H1 (cell line): ENCODE data around the gene TAS2R30. TPM values are rescaled to one million over a fixed set of nuclear protein-coding genes. Genes with fewer than 3 reads are reported as not detected.

Source experiments
- CTCF ChIA-PET: fragments of 300-600 bp; sonication (Branson Sonifier 250); formaldehyde crosslinking; loops from one replicate; lab custom pipeline; 2021; ENCODE audit not compliant: partially characterized antibody; lab: Charles Lee
- POLR2A ChIA-PET: fragments of 300-600 bp; sonication (Branson Sonifier 250); formaldehyde crosslinking; loops from one replicate; lab custom pipeline; 2021; ENCODE audit warnings: inconsistent platforms; ENCODE audit not compliant: partially characterized antibody; lab: Charles Lee
- DNase-seq, 2 experiments: peaks; one replicate each; pipeline versions ENCODE4 v3.0.0 to v3.0.0-alpha.2; 2010 to 2022; ENCODE audit warnings: low spot score in 2 of 2, low read depth in 1 of 2, mixed read lengths in 1 of 2
- FAIRE-seq: peaks from 2 replicates; lab custom pipeline; 2011; peaks lifted over from hg19 to GRCh38; lab: Jason Lieb, UNC
- H2AFZ ChIP-seq: 2 replicates; pipeline ENCODE4 v1.8.1; 2012; ENCODE audit warnings: low read length, inconsistent platforms
- H2AK5ac ChIP-seq: 2 replicates; pipeline ENCODE4 v1.6.1; 2013; ENCODE audit warnings: low read depth, low read length
- H2BK120ac ChIP-seq: replicated peaks from 2 replicates; pipeline ENCODE3; 2013; ENCODE audit warnings: low read depth, low read length, inconsistent platforms
- H2BK12ac ChIP-seq: 2 replicates; pipeline ENCODE4 v1.6.1; 2013; ENCODE audit warnings: low read depth, low read length
- H2BK15ac ChIP-seq: 2 replicates; pipeline ENCODE4 v1.6.1; 2013; ENCODE audit warnings: low read length
- H2BK20ac ChIP-seq: 2 replicates; pipeline ENCODE4 v1.6.1; 2013; ENCODE audit warnings: low read length
- H2BK5ac ChIP-seq: 2 replicates; pipeline ENCODE4 v1.6.1; 2013; ENCODE audit warnings: low read depth, low read length
- H3K14ac ChIP-seq: 2 replicates; pipeline ENCODE4 v1.6.1; 2013; ENCODE audit warnings: inconsistent platforms; ENCODE audit not compliant: insufficient read length
- H3K18ac ChIP-seq: 2 replicates; pipeline ENCODE4 v1.6.1; 2013; ENCODE audit warnings: low read length; ENCODE audit errors: extremely low read depth
- H3K23ac ChIP-seq: 2 replicates; pipeline ENCODE4 v1.6.1; 2013; ENCODE audit warnings: inconsistent platforms; ENCODE audit not compliant: insufficient read length
- H3K23me2 ChIP-seq: 2 replicates; pipeline ENCODE4 v1.6.1; 2013; ENCODE audit warnings: low read depth, low read length
- H3K27ac ChIP-seq: 2 replicates; pipeline ENCODE4 v1.6.1; 2011; ENCODE audit warnings: low read depth, low read length, inconsistent platforms
- H3K27me3 ChIP-seq, 4 experiments: replicated peaks in 1 of 4; 1 replicate in 1 of 4; 2 replicates in 3 of 4; pipeline versions ENCODE4 v1.6.1 to v1.8.1; 2011 to 2013; ENCODE audit warnings: low read length in 3 of 4, mild to moderate bottlenecking in 3 of 4, inconsistent platforms in 2 of 4, mixed read lengths in 2 of 4, moderate library complexity in 1 of 4; ENCODE audit not compliant: control insufficient read depth in 3 of 4, insufficient read depth in 3 of 4; ENCODE audit errors: extremely low read depth in 1 of 4
- H3K36me3 ChIP-seq, 4 experiments: 2 replicates each; pipeline versions ENCODE4 v1.6.1 to v1.8.1; 2011 to 2013; ENCODE audit warnings: mild to moderate bottlenecking in 4 of 4, low read length in 3 of 4, moderate library complexity in 2 of 4, control low read depth in 1 of 4, inconsistent platforms in 1 of 4; ENCODE audit not compliant: insufficient read depth in 4 of 4, control insufficient read depth in 2 of 4
- H3K4ac ChIP-seq: replicated peaks from 2 replicates; pipeline ENCODE3; 2013; ENCODE audit warnings: low read length, low read depth, mixed read lengths, inconsistent platforms; ENCODE audit not compliant: insufficient read length
- H3K4me1 ChIP-seq, 4 experiments: replicated peaks in 1 of 4; 1 replicate in 1 of 4; 2 replicates in 3 of 4; pipeline versions ENCODE4 v1.6.1 to v1.8.1; 2011 to 2013; ENCODE audit warnings: low read length in 3 of 4, inconsistent platforms in 2 of 4, mixed read lengths in 1 of 4; ENCODE audit not compliant: insufficient read depth in 4 of 4, control insufficient read depth in 3 of 4
- H3K4me2 ChIP-seq, 2 experiments: 2 replicates each; pipeline versions ENCODE4 v1.6.1 to v1.8.1; 2011 to 2013; ENCODE audit warnings: low read depth in 2 of 2, low read length in 2 of 2, control low read depth in 1 of 2, inconsistent platforms in 1 of 2, mild to moderate bottlenecking in 1 of 2; ENCODE audit not compliant: insufficient read depth in 1 of 2
- H3K4me3 ChIP-seq, 4 experiments: fragments of 200-600, 300-600 bp in 1 of 4; sonication (generic), shearing (Covaris generic), sonication (Bioruptor Twin) in 1 of 4; 2 replicates each; pipeline versions ENCODE4 v1.5.1 to v1.8.1; 2011 to 2016; ENCODE audit warnings: low read length in 4 of 4, low read depth in 3 of 4, control low read depth in 2 of 4, inconsistent platforms in 2 of 4, mild to moderate bottlenecking in 2 of 4, mixed read lengths in 1 of 4, moderate library complexity in 1 of 4; ENCODE audit not compliant: insufficient read depth in 2 of 4; ENCODE audit errors: extremely low read depth in 1 of 4
- H3K56ac ChIP-seq: replicated peaks from 2 replicates; pipeline ENCODE3; 2013; ENCODE audit warnings: low read depth, mild to moderate bottlenecking, mixed read lengths, low read length, inconsistent platforms; ENCODE audit not compliant: insufficient read length
- H3K79me1 ChIP-seq: 2 replicates; pipeline ENCODE4 v1.6.1; 2013; ENCODE audit warnings: low read depth, low read length, control low read depth
- H3K79me2 ChIP-seq, 2 experiments: 2 replicates each; pipeline versions ENCODE4 v1.6.1 to v1.8.1; 2012 to 2013; ENCODE audit warnings: low read length in 2 of 2, mild to moderate bottlenecking in 2 of 2, inconsistent platforms in 1 of 2; ENCODE audit not compliant: insufficient read depth in 2 of 2, control insufficient read depth in 1 of 2
- H3K9ac ChIP-seq, 4 experiments: replicated peaks in 1 of 4; 1 replicate in 1 of 4; 2 replicates in 3 of 4; pipeline versions ENCODE4 v1.6.1 to v1.8.1; 2011 to 2013; ENCODE audit warnings: low read depth in 3 of 4, low read length in 3 of 4, control low read depth in 2 of 4, mild to moderate bottlenecking in 2 of 4, moderate library complexity in 2 of 4, inconsistent platforms in 1 of 4; ENCODE audit errors: extremely low read depth in 1 of 4
- H3K9me3 ChIP-seq, 2 experiments: 2 replicates each; pipeline versions ENCODE4 v1.6.1 to v1.8.1; 2012 to 2013; ENCODE audit warnings: mild to moderate bottlenecking in 2 of 2, moderate library complexity in 2 of 2, control low read depth in 1 of 2, inconsistent platforms in 1 of 2, low read depth in 1 of 2, low read length in 1 of 2, mixed read lengths in 1 of 2; ENCODE audit not compliant: insufficient read depth in 2 of 2
- H4K20me1 ChIP-seq, 2 experiments: replicated peaks in 1 of 2; 2 replicates each; pipeline versions ENCODE3 to v1.8.1; 2011 to 2013; ENCODE audit warnings: inconsistent platforms in 2 of 2, low read length in 2 of 2, mild to moderate bottlenecking in 1 of 2; ENCODE audit not compliant: insufficient read depth in 2 of 2, control insufficient read depth in 1 of 2
- H4K5ac ChIP-seq: 2 replicates; pipeline ENCODE4 v1.6.1; 2013; ENCODE audit warnings: low read length, low read depth, mixed read lengths, inconsistent platforms; ENCODE audit not compliant: insufficient read length
- H4K8ac ChIP-seq: 2 replicates; pipeline ENCODE4 v1.8.0; 2013; ENCODE audit warnings: mild to moderate bottlenecking, moderate library complexity, low read length, inconsistent platforms; ENCODE audit not compliant: insufficient read depth; ENCODE audit errors: extremely low read depth
- H4K91ac ChIP-seq: replicated peaks from 2 replicates; pipeline ENCODE3; 2013; ENCODE audit warnings: low read length, mixed read lengths, inconsistent platforms; ENCODE audit not compliant: insufficient read length
- BACH1 ChIP-seq: IDR thresholded peaks from 2 replicates; pipeline ENCODE4 v1.6.1; 2012; ENCODE audit warnings: low read length, improper control_type of control experiment
- CBX5 ChIP-seq: fragments of 300-800, 300-1000 bp; sonication (generic); IDR thresholded peaks from 2 replicates; pipeline ENCODE4 v1.7.1; 2016; ENCODE audit warnings: antibody characterized with exemption, low read length, low read depth
- CHD2 ChIP-seq: IDR thresholded peaks from 2 replicates; pipeline ENCODE4 v1.6.1; 2012; ENCODE audit warnings: low read length, improper control_type of control experiment
- EGR1 ChIP-seq: IDR thresholded peaks from 2 replicates; pipeline ENCODE4 v1.6.1; 2011; ENCODE audit warnings: low read depth, low read length, borderline replicate concordance
- EZH2 ChIP-seq: fragments of 200-600 bp; sonication (generic); IDR thresholded peaks from 2 replicates; pipeline ENCODE4 v1.7.1; 2012; ENCODE audit warnings: low read depth, mild to moderate bottlenecking, moderate library complexity, low read length, inconsistent platforms; ENCODE audit not compliant: severe bottlenecking
- GABPA ChIP-seq: IDR thresholded peaks from 2 replicates; pipeline ENCODE4 v1.6.1; 2011; ENCODE audit warnings: mild to moderate bottlenecking, low read length, moderate library complexity, borderline replicate concordance; ENCODE audit not compliant: insufficient read depth
- GTF2F1 ChIP-seq: IDR thresholded peaks from 2 replicates; pipeline ENCODE4 v1.6.1; 2012; ENCODE audit warnings: low read depth, low read length, improper control_type of control experiment, borderline replicate concordance
- KDM4A ChIP-seq: IDR thresholded peaks from one replicate; pipeline ENCODE4 v1.7.1; 2012; ENCODE audit warnings: low read depth, mild to moderate bottlenecking, moderate library complexity, low read length, inconsistent platforms; ENCODE audit not compliant: severe bottlenecking
- SIRT6 ChIP-seq: IDR thresholded peaks from one replicate; pipeline ENCODE4 v1.7.1; 2012; ENCODE audit warnings: low read length, inconsistent platforms
- SP2 ChIP-seq: IDR thresholded peaks from 2 replicates; pipeline ENCODE4 v1.6.1; 2012; ENCODE audit warnings: mild to moderate bottlenecking, low read length, inconsistent platforms
- SP4 ChIP-seq: IDR thresholded peaks from 2 replicates; pipeline ENCODE4 v1.6.1; 2012; ENCODE audit warnings: low read length, inconsistent platforms
- ZNF274 ChIP-seq: IDR thresholded peaks from 2 replicates; pipeline ENCODE4 v1.7.0; 2012; ENCODE audit warnings: low read length, borderline replicate concordance; ENCODE audit errors: extremely low read depth
- WGBS, 2 experiments: shearing (Covaris generic) in 1 of 2; methylation state at CpG; one replicate each; pipeline versions ENCODE4 v1.1.6 to v1.1.7; 2013 to 2015; ENCODE audit warnings: low lambda C conversion rate in 2 of 2, mixed read lengths in 2 of 2, inconsistent platforms in 1 of 2, low coverage in 1 of 2, missing lambda C conversion rate in 1 of 2; ENCODE audit not compliant: insufficient replicate concordance in 2 of 2, insufficient coverage in 1 of 2, insufficient read length in 1 of 2; ENCODE audit errors: extremely low coverage in 1 of 2, missing lambda C conversion rate in 1 of 2; 5-methylcytosine and 5-hydroxymethylcytosine counted together
- polyA plus RNA-seq, 7 experiments: library from polyadenylated mRNA; depleted of rRNA in 3 of 7; stranded (reverse) in 5 of 7; unstranded in 2 of 7; fragments of >200 nt in 5 of 7; fragments of 200-250 nt in 2 of 7; gene quantifications; 1 replicate in 5 of 7; 2 replicates in 1 of 7; 4 replicates in 1 of 7; pipeline versions ENCODE4 v1.2.1 to v1.2.3, GENCODE V29; 2011 to 2013; ENCODE audit warnings: missing spikeins in 2 of 7, mixed read lengths in 2 of 7
- total RNA-seq: library from RNA; stranded (reverse); fragmentation: NEBNext Ultra II Directional; extraction: Animal tissue kit (Norgen Biotek cat#: 25700); gene quantifications from 2 replicates; pipeline ENCODE4 v1.2.1, GENCODE V29; 2021
- TF ChIP-seq, protein P1 (sequence below): IDR thresholded peaks from 2 replicates; pipeline ENCODE4 v1.6.1; 2012; ENCODE audit warnings: inconsistent platforms

The TAS2R30 gene
- total and polyA plus RNA-seq, 2 of the 8 experiments (the other 6 are each of a cell fraction or from before 2014, with no cell fraction given) = 0.33 to 1.0 TPM

- Histone ChIP-seq H3K4ac (no peak overlapping the region), H3K56ac (no peak overlapping the region), H3K4me1 (no peaks in the 10 kb centered on the region), H2AFZ (no peak overlapping the region), H4K5ac (no peak overlapping the region), H3K4me2 (no peak overlapping the region), H2BK15ac (no peak overlapping the region), H3K79me2 (peaks cover 3 to 66% of the 10 kb centered on the region in 2 experiments; a peak in 2 of 4 replicates), H3K79me1 (no peaks in the 10 kb centered on the region; the same call in 1 of the 2 replicates), H2BK120ac (no peak overlapping the region), H3K27me3 (no peaks in the 10 kb centered on the region), H3K14ac (no peak overlapping the region), H4K91ac (no peak overlapping the region), H3K9ac (no peak overlapping the region), H3K23me2 (no peaks in the 10 kb centered on the region), H4K8ac (no peak overlapping the region), H3K27ac (no peak overlapping the region), H3K9me3 (no peaks in the 10 kb centered on the region; a peak in 1 of 4 replicates), H3K18ac (no peak overlapping the region), H4K20me1 (no peaks in the 10 kb centered on the region), H2BK5ac (no peak overlapping the region), H3K4me3 (no peak overlapping the region), H3K23ac (no peak overlapping the region), H2BK20ac (no peak overlapping the region), H2BK12ac (no peak overlapping the region), H3K36me3 (no peaks in the 10 kb centered on the region), H2AK5ac (no peak overlapping the region)
- CTCF ChIA-PET = no interaction called here
- no peak for FAIRE-seq
- WGBS, 2 experiments = 82% methylated on average over 1 of the region's 1 CpG; no CpG with 5 or more reads in 1 of the 2 experiments
- DNase-seq = no peak
- TF ChIP-seq SP2 (no peak), ZNF274 (no peak), BACH1 (no peak), GTF2F1 (no peak), EGR1 (no peak), EZH2 (no peak), KDM4A (no peak), SP4 (no peak), SIRT6 (no peak), CBX5 (no peak), GABPA (no peak), CHD2 (no peak)
- TF ChIP-seq, protein P1, sequence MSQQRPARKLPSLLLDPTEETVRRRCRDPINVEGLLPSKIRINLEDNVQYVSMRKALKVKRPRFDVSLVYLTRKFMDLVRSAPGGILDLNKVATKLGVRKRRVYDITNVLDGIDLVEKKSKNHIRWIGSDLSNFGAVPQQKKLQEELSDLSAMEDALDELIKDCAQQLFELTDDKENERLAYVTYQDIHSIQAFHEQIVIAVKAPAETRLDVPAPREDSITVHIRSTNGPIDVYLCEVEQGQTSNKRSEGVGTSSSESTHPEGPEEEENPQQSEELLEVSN = no peak
- POLR2A ChIA-PET = interaction anchor here (1.0 to 2.5 kb wide), 2 partner anchors 11 to 64 kb away, joined by 3 to 9 read pairs; partner anchors contain the start of gene SMIM10L1
Observed at GRCh38 chr12:11107719-11108118, 26.7 kb downstream of the TAS2R30 start.
